ENCODE data around the gene FKBP4.

Gene FKBP4

GRCh38 chr12:2753536-2753935 lies 41.2 kb upstream of the FKBP4 start:
- H3K4me3 ChIP-seq (ENCODE audit: low read depth, low read length) = no peak overlapping the region
- no peak for DNase-seq (ENCODE audit: low read depth)
- TF ChIP-seq CTCF (IDR thresholded peaks at IDR 0.05; ENCODE audit: control insufficient read depth, extremely low read depth, insufficient read depth) = no peak

- no peak overlapping the region for H3K4me3 ChIP-seq (ENCODE audit: low read depth, low read length)
- DNase-seq (ENCODE audit: low read depth) = no peak
- no peak for TF ChIP-seq CTCF (IDR thresholded peaks at IDR 0.05; ENCODE audit: control insufficient read depth, extremely low read depth, insufficient read depth)
Measured at GRCh38 chr12:2754208-2754607, 40.6 kb upstream of the FKBP4 start.

DNA sequence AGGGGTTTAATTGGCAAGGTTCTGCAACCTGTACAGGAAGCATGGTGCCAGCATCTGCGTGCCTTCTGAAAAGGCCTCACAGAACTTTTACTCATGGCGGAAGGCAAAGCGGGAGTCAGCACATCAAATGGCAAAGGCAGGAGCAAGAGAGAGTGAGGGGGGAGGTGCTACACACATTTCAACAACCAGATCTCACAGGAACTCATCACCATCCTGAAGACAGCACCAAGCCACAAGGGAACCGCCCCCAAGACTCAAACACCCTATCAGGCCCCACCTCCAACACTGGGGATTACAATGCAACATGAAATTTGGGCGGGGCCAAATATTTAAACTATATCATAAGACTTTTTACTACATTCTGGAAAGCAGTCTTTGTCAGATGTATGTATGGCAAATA lies 38.0 kb upstream of the FKBP4 start:
- no peak overlapping the region for H3K4me3 ChIP-seq (ENCODE audit: low read depth, low read length)
- no peak for TF ChIP-seq CTCF (IDR thresholded peaks at IDR 0.05; ENCODE audit: control insufficient read depth, extremely low read depth, insufficient read depth)
- DNase-seq (ENCODE audit: low read depth) = no peak

- no peak for TF ChIP-seq CTCF (IDR thresholded peaks at IDR 0.05; ENCODE audit: control insufficient read depth, extremely low read depth, insufficient read depth)
- no peak overlapping the region for H3K4me3 ChIP-seq (ENCODE audit: low read depth, low read length)
- DNase-seq (ENCODE audit: low read depth) = no peak
Measured at GRCh38 chr12:2759733-2760132, 35.0 kb upstream of the FKBP4 start.

GRCh38 chr12:2764398-2764797 lies 30.4 kb upstream of the FKBP4 start:
- DNase-seq (ENCODE audit: low read depth) = peak; percentile 95
- TF ChIP-seq CTCF (IDR thresholded peaks at IDR 0.05; ENCODE audit: control insufficient read depth, extremely low read depth, insufficient read depth) = no peak
- H3K4me3 ChIP-seq (ENCODE audit: low read depth, low read length) = peak overlapping the region; percentile 31

GRCh38 chr12:2765052-2765451 lies 29.7 kb upstream of the FKBP4 start:
- no peak for DNase-seq (ENCODE audit: low read depth)
- peak overlapping the region; percentile 31 for H3K4me3 ChIP-seq (ENCODE audit: low read depth, low read length)
- no peak for TF ChIP-seq CTCF (IDR thresholded peaks at IDR 0.05; ENCODE audit: control insufficient read depth, extremely low read depth, insufficient read depth)

GRCh38 chr12:2765608-2766007 lies 29.2 kb upstream of the FKBP4 start:
- H3K4me3 ChIP-seq (ENCODE audit: low read depth, low read length) = no peak overlapping the region
- DNase-seq (ENCODE audit: low read depth) = no peak
- TF ChIP-seq CTCF (IDR thresholded peaks at IDR 0.05; ENCODE audit: control insufficient read depth, extremely low read depth, insufficient read depth) = no peak

Data from LNCaP clone FGC (cell line).